ENCODE measurements around the gene ESYT1.

DNA sequence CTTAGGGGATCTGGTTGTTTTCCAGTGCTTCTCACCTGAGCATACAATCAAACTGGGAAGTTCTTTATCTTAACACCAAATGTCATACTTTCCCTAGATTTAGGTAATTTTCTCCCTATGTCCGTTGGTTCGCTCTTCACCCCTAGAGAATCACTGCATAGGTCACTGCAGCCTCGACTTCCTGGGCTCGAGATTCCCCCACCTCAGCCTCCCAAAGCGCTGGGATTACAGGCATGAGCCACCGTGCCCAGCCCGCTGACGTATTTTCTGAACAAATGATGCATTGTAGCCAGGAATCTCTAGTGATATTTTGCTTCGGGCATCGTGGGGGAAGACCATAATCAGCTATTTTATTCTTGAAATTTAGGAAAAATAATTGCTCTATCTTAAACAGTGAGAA lies 12.7 kb upstream of the ESYT1 start:
- TF ChIP-seq, protein P1, sequence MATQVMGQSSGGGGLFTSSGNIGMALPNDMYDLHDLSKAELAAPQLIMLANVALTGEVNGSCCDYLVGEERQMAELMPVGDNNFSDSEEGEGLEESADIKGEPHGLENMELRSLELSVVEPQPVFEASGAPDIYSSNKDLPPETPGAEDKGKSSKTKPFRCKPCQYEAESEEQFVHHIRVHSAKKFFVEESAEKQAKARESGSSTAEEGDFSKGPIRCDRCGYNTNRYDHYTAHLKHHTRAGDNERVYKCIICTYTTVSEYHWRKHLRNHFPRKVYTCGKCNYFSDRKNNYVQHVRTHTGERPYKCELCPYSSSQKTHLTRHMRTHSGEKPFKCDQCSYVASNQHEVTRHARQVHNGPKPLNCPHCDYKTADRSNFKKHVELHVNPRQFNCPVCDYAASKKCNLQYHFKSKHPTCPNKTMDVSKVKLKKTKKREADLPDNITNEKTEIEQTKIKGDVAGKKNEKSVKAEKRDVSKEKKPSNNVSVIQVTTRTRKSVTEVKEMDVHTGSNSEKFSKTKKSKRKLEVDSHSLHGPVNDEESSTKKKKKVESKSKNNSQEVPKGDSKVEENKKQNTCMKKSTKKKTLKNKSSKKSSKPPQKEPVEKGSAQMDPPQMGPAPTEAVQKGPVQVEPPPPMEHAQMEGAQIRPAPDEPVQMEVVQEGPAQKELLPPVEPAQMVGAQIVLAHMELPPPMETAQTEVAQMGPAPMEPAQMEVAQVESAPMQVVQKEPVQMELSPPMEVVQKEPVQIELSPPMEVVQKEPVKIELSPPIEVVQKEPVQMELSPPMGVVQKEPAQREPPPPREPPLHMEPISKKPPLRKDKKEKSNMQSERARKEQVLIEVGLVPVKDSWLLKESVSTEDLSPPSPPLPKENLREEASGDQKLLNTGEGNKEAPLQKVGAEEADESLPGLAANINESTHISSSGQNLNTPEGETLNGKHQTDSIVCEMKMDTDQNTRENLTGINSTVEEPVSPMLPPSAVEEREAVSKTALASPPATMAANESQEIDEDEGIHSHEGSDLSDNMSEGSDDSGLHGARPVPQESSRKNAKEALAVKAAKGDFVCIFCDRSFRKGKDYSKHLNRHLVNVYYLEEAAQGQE (IDR thresholded peaks at IDR 0.05; ENCODE audit: insufficient read depth in 1 of 2, low read depth in 2 of 2, low read length in 1 of 2): no peak
- TF ChIP-seq, protein P2, sequence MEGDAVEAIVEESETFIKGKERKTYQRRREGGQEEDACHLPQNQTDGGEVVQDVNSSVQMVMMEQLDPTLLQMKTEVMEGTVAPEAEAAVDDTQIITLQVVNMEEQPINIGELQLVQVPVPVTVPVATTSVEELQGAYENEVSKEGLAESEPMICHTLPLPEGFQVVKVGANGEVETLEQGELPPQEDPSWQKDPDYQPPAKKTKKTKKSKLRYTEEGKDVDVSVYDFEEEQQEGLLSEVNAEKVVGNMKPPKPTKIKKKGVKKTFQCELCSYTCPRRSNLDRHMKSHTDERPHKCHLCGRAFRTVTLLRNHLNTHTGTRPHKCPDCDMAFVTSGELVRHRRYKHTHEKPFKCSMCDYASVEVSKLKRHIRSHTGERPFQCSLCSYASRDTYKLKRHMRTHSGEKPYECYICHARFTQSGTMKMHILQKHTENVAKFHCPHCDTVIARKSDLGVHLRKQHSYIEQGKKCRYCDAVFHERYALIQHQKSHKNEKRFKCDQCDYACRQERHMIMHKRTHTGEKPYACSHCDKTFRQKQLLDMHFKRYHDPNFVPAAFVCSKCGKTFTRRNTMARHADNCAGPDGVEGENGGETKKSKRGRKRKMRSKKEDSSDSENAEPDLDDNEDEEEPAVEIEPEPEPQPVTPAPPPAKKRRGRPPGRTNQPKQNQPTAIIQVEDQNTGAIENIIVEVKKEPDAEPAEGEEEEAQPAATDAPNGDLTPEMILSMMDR (IDR thresholded peaks at IDR 0.05): no peak
- TF ChIP-seq POLR2AphosphoS5 (IDR thresholded peaks at IDR 0.05; ENCODE audit: low read depth, low read length): no peak
- no peak for TF ChIP-seq SIN3A (IDR thresholded peaks at IDR 0.05; ENCODE audit: borderline replicate concordance, insufficient read depth, low read depth, low read length)
